HG03095 (cell line): Measurements from ENCODE around the gene SUMO2.
A peak's percentile ranks its signal among the peaks of the same experiment; 100 is the strongest.
"Not testable (repeated sequence)": the region's sequence is repeated elsewhere in the genome, so short reads cannot be mapped to it uniquely, and the experiment has no call there.

ENCODE experiments used
- ATAC-seq: cut with Tn5 transposase; IDR thresholded peaks from one replicate; pipeline ENCODE4 v1.9.1; 2021; ENCODE audit warnings: moderate library complexity; ENCODE audit not compliant: unreplicated experiment

SUMO2 gene

DNA sequence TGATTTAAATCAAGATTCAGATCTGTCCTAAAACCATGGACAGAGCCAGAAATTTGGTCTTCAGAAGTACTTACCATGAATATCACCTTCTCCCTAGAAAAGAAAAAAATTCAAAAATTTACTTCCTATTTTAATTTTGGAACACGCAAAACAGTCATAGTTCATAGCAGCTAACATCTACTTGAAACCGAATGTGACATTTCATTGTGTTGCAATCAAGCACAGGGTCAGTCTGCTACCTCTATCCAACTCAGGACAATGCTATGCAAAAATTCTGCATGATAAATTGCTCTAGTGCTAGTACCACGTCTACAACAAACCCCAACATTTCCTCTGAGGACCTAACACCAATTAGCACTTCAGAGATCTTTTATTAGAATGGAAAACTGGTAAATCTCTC, 36.2 kb downstream of the SUMO2 start:
- ATAC-seq = no peak

DNA sequence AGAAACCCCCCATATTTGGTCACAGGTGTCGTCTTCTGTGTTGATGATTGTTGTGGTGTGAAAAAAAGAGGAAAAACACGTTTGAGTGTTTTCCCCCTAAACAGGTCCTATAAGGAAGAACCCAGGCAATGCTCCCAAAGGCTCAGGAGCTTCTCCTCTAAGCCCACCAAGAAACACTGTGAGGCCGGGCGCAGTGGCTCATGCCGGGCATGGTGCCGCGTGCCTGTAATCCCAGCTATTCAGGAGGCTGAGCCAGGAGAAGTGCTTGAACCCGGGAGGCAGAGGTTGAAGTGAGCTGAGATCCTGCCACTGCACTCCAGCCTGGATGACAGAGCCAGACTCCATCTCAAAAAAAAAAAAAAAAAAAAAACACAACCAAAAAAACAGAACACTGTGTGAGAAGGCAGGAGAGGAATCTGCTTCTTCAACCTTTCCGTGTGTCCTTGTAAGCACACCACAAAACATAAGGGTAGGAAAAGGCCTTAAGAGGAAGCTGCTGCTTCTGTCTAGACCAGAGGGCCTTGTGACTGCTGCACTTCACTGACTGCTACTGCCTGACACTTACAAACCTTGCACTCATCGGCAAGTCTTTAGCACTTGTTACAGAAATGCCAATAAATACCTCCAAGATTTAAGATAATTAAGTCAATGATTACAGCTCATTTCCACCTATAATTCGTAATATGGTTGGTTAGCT, 37.8 kb downstream of the SUMO2 start:
- ATAC-seq = no peak

DNA sequence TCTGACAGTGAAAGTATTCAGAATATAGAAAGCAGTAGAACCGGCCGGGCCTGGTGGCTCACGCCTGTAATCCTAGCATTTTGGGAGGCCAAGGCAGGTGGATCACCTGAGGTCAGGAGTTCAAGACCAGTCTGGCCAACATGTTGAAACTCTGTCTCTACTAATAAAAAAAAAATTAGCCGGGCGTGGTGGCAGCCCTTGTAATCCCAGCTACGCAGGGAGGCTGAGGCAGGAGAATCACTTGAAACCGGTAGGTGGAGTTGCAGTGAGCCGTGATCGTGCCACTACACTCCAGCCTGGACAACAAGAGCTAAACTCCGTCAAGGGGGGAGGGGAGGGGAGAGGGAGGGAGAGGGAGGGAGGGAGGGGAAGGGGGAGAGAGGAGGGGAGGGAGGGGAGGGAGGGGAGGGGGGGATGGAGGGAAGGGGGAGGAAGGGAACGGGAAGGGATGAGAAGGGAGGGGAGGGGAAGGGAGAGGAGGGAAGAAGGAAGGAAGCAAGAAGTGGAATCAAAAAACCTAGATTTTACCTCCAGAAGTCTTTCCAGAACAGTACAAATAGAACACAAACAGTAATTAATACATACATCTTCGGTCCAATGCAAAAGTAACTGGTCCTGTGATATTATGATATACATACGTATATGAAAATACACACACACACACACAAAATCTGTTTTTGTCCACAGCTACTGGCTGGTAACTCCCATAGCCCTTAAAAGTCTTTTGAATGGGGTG, 40.4 kb downstream of the SUMO2 start:
- ATAC-seq = no peak

DNA sequence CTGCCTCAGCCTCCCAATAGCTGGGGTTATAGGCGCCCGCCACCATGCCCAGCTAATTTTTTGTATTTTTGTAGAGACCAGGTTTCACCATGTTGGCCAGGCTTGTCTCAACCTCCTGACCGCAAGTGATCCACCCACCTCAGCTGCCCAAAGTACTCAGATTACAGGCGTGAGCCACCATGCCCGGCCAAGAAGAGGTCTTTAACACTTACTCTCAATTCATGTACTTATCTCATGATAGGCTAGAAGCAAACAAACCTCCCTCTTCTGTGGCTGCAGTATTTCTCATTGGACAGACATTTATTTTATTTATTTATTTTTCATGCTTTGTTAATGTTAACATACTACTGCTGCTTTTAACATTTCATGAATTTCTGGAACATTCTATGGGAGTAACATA, 44.2 kb downstream of the SUMO2 start:
- no peak for ATAC-seq

DNA sequence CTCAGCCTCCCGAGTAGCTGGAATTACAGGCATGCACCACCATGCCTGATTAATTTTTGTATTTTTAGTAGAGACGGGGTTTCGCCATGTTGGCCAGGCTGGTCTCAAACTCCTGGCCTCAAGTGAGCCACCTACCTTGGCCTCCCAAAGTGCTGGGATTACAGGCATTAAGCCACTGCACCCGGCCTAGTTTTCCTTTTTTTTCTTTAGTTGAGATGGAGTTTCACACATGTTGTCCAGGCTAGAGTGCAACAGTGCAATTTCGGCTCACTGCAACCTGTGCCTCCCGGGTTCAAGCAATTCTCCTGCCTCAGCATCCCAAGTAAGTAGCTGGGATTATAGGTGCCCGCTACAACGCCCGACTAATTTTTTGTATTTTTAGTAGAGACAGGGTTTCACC, 45.0 kb downstream of the SUMO2 start:
- ATAC-seq = not testable (repeated sequence)

DNA sequence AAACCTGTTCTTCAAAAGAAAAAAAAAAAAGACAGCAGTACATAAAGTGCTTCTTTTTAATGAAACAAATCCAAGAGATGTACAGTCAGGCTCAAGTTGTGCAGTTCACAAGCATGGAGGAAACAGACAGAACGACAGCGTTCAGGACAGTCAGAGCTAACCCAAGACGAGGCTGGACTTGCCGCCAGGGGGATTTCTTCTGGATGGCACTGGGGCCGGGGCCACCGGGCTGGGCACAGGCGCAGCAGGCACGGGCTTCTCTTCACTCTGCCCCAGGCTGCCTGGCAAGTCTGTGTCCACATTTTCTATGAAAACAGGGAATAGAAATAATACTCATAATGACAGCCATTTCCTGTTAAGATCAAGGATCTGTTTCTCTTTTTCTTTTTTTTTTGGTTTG, 46.8 kb downstream of the SUMO2 start:
- no peak for ATAC-seq

DNA sequence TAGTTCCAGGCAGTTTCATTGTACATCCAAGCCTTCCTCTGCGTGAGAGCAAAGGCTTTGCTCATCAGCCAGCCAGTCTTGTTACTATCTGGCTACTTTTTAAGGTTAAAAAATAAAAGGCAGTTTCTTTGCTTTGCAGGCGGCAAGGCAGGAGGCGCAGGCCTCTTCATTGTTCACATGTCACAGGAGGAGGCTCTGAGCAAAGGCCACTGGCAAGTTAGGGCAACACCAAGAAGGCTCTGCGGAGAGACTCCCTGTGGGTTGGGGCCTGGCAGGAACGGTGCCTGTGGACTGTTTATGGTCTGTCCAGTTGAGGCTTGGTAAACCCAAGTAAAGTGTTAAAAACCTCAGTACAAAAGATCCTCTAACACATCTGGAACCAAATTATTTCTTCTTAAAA, 47.3 kb downstream of the SUMO2 start:
- ATAC-seq = no peak

DNA sequence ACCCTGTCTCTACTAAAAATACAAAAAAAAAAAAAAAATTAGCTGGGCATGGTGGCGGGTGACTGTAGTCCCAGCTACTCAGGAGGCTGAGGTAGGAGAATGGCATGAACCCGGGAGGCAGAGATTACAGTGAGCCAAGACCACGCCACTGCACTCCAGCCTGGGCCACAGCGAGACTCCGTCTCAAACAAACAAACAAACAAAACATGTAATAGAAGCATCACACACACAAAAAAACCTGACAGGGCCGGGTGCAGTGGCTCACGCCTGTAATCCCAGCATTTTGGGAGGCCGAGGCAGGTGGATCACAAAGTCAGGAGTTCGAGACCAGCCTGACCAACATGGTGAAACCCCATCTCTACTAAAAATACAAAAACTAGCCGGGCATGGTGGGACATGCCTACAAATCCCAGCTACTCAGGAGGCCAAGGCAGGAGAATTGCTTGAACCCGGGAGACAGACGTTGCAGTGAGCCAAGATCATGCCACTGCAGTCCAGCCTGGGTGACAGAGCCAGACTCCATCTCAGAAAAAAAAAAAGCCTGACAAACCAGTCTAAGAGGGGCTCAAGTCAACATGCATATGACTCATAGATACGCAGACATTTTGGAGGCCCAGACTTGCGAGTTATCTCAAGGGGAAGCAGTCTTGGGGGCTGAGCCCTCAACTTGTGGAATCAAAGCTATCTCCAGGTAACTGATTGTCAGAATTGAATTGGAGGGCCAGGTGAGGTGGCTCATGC, 49.0 kb downstream of the SUMO2 start:
- not testable (repeated sequence) for ATAC-seq

DNA sequence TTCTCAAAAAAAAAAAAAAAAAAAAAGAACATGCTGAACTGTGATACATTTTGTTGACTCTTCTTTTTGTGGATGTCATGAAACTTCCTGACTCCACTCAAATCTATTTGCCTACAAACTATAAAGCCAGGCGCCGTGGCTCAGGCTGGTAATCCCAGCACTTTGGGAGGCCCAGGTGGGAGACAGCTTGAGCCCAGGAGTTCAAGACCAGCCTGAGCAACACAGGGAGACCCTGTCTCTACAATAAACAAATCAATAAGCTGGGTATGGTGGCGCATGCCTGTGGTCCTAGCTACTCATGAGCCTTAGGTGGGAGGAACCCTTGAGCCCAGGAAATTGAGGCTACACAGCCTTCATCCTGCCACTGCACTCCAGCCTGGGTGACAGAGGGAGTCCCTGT, 49.8 kb downstream of the SUMO2 start:
- ATAC-seq = no peak

DNA sequence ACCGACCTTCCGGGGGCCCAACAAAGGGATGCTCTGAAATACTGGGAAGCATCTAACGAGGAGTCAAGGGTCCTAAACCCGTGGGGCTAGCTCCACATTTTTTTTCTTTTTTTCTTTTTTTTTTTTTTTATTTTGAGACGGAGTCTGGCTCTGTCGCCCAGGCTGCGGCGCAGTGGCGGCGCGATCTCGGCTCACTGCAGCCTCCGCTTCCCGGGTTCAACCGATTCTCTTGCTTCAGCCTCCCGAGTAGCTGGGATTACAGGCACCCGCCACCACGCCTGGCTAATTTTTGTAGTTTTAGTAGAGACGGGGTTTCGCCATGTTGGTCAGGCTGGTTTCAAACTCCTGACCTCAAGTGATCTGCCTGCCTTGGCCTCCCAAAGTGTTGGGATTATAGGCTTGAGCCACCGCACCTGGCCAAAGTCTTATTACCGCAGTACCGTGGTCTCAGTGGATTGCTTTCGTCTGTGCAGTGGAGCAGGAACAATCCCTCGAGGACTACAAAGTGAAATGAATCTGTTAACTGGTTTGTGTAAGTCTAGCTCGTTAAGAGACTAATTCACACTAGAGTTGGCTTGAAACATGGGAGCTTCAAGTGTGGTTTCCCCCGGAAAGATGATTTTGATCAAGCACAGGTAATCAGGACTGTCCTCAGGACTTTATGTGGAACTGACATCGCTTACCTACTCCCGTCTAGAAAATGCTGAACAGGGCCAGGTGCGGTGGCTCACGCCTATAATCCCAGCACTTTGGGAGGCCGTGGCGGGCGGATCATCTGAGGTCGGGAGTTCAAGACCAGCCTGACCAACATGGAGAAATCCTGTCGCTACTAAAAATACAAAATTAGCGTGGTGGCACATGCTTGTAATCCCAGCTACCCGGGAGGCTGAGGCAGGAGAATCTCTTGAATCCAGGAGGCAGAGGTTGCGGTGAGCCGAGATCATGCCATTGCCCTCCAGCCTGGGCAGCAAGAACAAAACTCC, 50.5 kb downstream of the SUMO2 start:
- ATAC-seq = not testable (repeated sequence)

DNA sequence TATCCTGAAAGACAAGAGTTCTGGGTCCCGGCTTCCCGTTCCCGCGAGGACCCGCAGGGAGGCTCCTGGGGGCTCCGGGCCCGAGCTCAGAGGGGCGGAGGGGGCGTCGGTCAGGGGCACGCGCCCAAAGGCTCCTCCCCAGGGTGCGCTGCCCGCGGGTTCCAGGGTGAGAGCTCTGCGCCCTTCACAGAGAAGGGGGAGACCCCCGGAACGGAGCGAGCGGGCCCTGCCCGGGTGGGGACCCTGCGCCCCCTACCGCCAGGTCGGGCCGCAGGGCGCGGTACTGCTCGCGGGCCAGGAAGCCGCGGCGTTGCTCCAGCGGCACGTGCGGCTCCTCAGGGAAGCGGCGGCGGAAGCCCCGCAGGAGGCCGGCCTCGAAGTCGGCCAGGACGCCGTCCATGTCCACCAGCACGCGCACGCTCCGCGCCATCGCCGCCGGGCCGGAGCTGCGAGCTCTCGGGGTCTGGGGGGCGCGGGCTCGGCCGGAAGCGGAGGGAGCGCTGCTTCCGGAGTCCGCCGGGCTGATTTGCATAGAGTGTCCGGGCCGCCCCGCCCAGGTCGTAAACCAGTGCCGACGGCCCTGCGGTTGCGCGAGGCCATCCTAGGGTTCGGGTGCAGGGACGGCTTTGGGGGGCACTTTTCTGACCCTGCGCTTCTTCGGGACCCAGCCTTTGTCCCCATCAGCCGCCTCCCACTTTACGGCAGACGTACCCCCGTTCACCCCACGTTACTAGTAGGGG, 51.3 kb downstream of the SUMO2 start, which contains the start of gene NT5C:
Gene NT5C (minus strand): TSS at position 465 of the 740 bp plus-strand sequence. CDS start 35 bp downstream, at position 430.
- peak; percentile 71 for ATAC-seq

DNA sequence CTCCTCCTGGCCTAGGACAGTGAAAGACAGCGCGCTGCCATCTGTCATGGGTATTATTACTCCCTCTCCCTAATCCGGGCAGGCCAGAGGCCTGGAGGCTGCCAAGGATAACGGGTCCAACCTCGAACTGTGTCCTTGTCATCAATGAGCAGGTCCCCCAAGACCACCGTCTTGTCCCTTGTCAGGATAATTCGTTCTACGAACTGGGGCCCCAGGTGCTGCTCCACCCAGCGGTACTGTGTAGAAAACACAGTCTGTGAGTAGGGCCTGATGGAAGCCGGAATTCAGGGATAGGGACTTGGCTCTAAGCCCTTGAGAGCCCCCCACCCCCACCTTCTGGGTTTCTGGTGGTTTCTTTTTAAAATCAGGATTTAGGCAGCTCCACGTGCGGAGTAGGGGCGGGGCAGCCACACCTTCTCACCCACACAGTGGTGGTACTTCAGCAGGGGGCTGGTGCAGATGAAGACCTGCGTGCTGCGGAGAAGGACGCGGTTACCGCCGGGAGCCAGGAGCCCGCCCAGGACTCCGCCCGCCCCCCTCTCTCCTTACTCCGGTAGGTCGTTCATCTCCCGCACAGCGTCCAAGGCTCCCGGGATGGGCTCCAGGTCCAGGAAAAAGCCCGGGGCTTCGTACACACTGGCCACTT, 52.0 kb downstream of the SUMO2 start:
- no peak for ATAC-seq

DNA sequence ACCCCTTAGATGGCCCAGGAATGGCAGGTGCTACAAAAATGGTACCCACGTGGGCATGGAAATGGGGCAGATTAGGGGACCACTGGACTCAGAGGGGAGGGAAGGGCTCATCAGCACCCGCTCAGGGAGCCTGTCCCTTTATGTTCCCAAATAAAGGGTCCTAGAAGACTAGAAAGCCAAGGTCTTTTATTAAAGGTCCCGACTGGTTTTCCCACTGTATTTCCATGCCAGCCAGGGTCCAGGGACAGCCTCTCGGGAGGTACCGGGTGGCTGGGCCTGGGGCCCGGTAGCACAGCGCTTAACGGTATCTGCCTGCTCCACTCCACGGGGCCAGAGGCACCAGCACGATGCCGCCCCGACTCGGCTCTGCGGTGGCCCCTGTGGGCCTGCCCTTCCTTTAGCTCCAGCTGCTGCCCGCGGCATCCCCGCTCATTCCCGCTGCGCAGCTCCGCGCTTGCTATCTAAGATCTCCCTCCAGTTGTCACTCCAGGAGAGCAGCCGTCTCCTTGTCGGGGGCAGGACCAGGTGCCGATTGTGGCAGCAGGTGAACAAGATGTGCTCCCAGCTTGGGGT, 52.6 kb downstream of the SUMO2 start:
- ATAC-seq = no peak

DNA sequence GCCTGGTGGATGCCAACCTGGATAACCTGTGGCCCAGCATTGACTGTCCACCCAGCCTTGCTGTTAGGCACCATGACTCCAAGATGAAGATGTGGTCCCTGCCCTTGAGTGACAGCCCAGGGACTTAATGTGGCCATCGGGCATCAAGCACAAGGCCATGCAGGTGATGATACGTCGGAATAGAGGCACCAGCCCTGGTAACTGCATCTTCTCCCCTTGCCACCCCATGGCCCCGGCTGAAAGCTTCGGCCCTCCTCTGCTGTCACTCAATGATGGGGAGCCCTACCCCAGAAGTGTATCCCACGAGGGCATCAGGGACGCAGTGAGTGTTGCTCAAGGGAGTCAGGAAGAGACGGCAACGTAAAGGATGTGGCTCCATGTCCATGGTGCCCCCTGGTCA, 53.2 kb downstream of the SUMO2 start:
- no peak for ATAC-seq

DNA sequence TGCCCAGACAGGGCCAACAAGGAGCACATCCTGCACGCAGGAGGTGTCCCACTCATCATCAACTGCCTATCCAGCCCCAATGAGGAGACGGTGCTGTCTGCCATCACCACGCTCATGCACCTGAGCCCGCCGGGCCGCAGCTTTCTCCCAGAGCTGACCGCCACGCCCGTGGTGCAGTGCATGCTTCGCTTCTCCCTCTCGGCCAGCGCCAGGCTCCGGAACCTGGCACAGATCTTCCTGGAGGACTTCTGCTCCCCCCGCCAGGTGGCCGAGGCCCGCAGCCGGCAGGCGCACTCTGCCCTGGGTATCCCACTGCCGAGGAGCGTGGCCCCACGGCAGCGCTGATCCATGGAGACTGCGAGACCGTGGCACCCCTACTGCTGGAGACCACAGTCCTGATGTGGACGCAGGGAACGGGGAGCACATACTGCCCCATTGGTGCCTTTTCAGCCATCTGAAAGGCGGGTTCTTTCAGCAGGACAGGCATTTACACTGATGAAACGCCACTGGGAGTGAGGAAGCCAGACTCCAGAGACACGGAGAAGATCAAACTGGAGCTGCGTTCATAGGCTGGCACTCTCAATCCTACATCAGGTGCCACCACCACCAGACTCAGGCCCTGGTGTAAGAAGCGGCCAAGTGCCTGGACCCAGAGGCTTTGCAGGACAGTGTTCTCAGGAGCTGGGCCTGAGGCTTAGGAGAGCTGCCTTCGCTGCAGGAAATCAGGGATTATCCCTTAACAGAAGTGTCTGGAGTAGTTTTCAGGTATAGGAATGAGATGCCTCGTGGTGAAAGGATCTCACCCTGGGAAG, 53.9 kb downstream of the SUMO2 start:
- no peak for ATAC-seq

DNA sequence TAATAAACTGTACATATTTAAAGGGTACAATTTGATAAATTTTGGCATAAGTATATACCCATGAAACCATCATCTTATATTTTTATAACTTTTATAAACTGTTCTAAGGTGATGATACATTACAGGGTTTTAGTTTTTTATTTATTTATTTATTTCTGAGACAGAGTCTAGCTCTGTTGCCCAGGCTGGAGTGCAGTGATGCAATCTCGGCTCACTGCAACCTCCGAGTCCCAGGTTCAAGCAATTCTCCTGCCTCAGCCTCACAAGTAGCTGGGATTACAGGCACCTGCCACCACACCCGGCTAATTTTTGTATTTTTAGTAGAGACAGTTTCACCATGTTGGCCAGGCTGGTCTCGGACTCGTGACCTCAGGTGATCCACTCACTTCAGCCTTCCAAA, 54.8 kb downstream of the SUMO2 start:
- ATAC-seq = not testable (repeated sequence)

DNA sequence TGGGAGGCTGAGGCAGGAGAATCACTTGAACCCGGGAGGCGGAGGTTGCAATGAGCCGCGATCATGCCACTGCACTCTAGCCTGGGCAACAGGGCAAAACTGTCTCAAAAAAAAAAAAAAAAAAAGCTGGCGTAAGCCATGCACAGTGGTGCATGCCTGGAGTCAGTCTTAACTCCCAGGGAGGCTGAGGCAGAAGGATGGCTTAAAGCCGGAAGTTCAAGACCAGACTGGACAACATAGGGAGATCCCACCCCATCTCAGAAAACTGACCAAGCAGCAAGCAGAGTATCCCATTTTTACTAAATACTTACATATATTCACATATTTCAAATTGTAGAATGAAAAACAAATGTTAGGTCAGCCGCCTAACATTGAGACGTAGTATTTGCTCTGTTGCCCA, 55.8 kb downstream of the SUMO2 start:
- no peak for ATAC-seq

DNA sequence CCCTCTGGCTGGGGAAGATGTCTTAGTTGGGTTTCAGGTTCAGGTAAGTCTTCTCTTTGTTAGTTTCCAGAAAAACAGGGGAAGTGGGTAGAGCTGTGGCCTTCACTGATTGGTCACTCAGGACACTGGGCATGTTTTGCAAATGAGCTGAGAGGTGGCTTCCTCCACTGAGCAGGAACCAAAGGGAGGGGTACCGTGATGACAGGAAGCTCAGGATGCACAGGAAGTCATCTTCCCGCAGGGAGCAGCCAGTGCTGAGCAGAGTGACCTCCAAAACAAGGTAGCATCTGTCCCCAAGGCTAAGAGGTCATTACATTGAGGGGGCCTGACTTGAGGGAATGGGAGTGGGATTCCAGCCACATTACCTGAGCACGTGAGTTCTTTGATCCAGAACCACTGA, 56.8 kb downstream of the SUMO2 start:
- ATAC-seq = no peak
